Measurements from ENCODE around the gene OR52I2.

DNA sequence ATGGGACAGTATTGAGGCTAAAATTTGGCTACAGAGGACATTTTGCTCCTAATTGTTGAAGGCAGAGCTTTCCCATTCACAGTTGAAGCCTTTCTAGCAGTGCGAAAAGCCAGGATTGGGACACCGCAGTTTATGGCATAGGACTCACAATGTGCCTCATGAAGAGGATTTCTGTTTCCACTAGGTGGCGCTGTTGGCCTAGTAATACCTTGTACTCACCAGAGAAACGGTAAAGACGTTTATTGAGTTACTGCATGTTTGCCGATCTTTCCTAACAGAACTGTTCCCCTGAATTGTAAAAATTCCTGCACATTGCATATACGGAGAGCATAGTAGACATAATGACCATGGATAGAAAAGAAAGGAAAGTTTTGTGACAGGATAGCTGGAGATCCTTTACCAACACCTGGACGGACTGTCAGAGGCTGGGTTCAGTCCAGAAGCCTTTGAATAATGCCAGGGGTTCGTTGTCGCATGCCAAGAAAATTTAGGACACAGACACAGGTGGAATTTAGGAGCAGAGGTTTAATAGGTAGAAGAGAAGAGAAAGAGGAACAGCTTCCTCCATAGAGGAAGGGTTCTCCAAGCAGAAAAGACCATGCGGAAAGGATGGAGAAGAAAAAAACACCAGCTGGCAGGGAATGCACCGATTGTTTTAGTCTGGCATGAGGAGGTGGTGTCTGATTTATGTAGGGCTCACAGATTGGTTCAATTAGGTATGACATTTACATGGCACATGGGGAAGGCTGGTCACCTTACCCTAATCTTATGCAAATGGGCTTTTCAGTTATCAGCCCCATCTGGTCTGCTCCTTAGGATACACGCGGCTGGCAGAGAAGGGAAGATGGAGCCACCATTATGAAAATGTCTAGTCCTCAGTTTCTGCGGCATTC is 44.9 kb downstream of the OR52I2 start:
- TF ChIP-seq CTCF (IDR thresholded peaks at IDR 0.05; ENCODE audit: low read length) (peak; percentile 74), EZH2 (IDR thresholded peaks at IDR 0.05; ENCODE audit: borderline replicate concordance, low read length) (no peak)
